Kidney epithelial cell (primary cell): ENCODE data around the gene DPP6. TPM values are rescaled to one million over a fixed set of nuclear protein-coding genes. Genes with fewer than 3 reads are reported as not detected.
"Not testable (repeated sequence)": the region's sequence is repeated elsewhere in the genome, so short reads cannot be mapped to it uniquely, and the experiment has no call there.

Source experiments
- DNase-seq: peaks from one replicate; pipeline ENCODE4 v3.0.0-alpha.2; 2010; ENCODE audit warnings: low read depth
- H3K27me3 ChIP-seq: 2 replicates; pipeline ENCODE4 v1.6.0; 2011; ENCODE audit warnings: low read length; ENCODE audit not compliant: control insufficient read depth, insufficient read depth
- H3K36me3 ChIP-seq: 2 replicates; pipeline ENCODE4 v1.5.1; 2011; ENCODE audit warnings: low read length; ENCODE audit not compliant: control insufficient read depth, insufficient read depth
- H3K4me3 ChIP-seq: 2 replicates; pipeline ENCODE4 v1.5.1; 2011; ENCODE audit warnings: low read depth, mild to moderate bottlenecking, control low read depth, low read length
- CTCF ChIP-seq: IDR thresholded peaks from 2 replicates; pipeline ENCODE4 v1.5.1; 2011; ENCODE audit warnings: mild to moderate bottlenecking, moderate library complexity, low read length, control low read depth, inconsistent platforms; ENCODE audit not compliant: insufficient read depth, poor library complexity, severe bottlenecking
- total RNA-seq: library from RNA; depleted of rRNA; stranded (reverse); fragments of >200 nt; gene quantifications from 2 replicates; pipeline ENCODE4 v1.2.3, GENCODE V29; 2015

Gene DPP6
- total RNA-seq, 1 donor from 2014 or later = 0.84 TPM

DNA sequence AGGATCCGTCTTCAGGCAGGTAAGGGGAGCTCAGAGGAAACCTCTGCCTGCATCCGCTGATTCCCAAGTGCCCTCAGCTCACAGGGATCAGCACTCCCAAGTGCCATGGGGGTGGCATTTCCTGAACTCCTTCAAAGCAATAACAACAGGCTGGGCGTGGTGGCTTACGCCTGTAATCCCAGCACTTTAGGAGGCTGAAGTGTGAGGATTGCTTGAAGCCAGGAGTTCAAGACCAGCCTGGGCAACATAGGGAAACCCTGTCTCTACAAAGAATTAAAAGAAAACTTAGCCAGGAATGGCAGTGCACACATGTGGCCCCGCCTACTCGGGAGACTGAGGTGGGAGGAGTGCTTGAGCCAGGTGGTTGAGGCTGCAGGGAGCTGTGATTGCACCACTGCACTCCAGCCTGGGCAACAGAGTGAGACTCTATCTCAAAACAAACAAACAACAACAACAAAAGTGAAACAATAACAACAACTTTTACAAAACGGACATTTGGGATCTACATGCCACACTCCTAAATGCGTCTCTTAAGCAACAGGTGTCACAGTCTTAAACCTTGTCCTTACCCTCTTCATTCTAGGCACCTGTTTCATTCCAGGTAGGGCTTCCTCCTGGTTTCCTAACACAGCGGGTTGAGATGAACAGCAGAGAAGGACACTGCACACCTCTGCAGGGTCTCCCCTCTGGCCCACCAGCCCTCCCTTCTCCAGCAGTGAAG lies 877.0 kb downstream of the DPP6 start:
- no peak for DNase-seq
- Histone ChIP-seq H3K36me3 (no peaks in the 10 kb centered on the region), H3K4me3 (peak overlapping the region; percentile 55), H3K27me3 (no peaks in the 10 kb centered on the region)
- no peak for TF ChIP-seq CTCF

GRCh38 chr7:154931906-154932305 lies 879.7 kb downstream of the DPP6 start:
- DNase-seq = no peak
- Histone ChIP-seq H3K27me3 (no peaks in the 10 kb centered on the region), H3K4me3 (no peak overlapping the region), H3K36me3 (no peaks in the 10 kb centered on the region)
- TF ChIP-seq CTCF = no peak

GRCh38 chr7:154934353-154934952 lies 882.3 kb downstream of the DPP6 start:
- H3K4me3 ChIP-seq, H3K36me3 ChIP-seq, H3K27me3 ChIP-seq, DNase-seq: not testable (repeated sequence)

DNA sequence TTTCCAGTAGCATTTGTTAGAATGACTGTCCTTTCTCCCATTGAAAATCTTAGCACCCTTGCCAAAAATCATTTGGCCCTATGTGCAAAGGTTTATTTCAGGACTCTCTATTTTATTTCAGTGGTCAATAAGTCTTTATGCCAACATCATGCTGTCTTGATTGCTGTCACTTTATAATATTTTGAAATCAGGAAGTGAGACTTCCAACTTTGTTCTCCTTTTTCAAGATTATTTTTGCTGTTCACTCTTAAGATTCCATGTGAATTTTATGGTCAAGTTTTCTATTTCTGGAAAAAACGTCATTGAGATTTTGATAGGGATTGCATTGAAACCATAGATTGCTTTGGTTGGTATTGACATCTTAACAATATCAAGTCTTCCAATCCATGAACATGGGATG lies 885.6 kb downstream of the DPP6 start:
- no peak for DNase-seq
- TF ChIP-seq CTCF = no peak
- no peaks in the 10 kb centered on the region for H3K36me3 ChIP-seq
- no peak overlapping the region for H3K4me3 ChIP-seq
- H3K27me3 ChIP-seq = no peaks in the 10 kb centered on the region

GRCh38 chr7:154942691-154943090 lies 890.5 kb downstream of the DPP6 start:
- Histone ChIP-seq H3K4me3 (no peak overlapping the region), H3K27me3 (no peaks in the 10 kb centered on the region), H3K36me3 (no peaks in the 10 kb centered on the region)
- no peak for TF ChIP-seq CTCF
- DNase-seq = no peak
